GM12864 (cell line): ENCODE data around the gene IKBKE.

Experiments used
- DNase-seq: peaks from one replicate; pipeline ENCODE4 v3.0.0-alpha.2; 2011; ENCODE audit warnings: low read depth
- H3K4me3 ChIP-seq: 2 replicates; pipeline ENCODE4 v1.5.1; 2011; ENCODE audit warnings: mild to moderate bottlenecking, low read depth, low read length, control low read depth
- CTCF ChIP-seq: IDR thresholded peaks from 2 replicates; pipeline ENCODE4 v1.5.1; 2011; ENCODE audit warnings: low read depth, mild to moderate bottlenecking, moderate library complexity, low read length, control low read depth, inconsistent platforms; ENCODE audit errors: missing control alignments

Gene IKBKE

DNA sequence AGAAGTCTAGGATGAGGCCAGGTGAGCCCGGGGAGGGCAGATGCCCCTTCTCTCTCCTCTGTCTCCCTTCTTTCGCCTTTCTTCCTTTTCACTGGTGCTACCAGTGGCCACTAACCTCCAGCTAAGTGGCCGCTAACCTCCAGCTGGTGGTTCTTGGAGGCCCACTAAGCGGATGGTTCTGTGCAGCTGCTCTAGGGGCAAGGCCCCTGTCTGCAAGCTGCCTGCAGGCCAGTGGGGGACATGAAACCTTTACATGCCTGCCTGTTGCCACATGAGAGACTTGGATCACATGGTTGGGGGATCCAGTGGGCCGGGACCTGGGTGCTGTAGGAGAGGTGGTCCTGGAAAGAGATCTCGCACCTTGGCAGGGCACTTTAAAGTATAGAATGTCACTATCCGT is 17.7 kb downstream of the IKBKE start:
- no peak overlapping the region for H3K4me3 ChIP-seq
- no peak for TF ChIP-seq CTCF
- no peak for DNase-seq

DNA sequence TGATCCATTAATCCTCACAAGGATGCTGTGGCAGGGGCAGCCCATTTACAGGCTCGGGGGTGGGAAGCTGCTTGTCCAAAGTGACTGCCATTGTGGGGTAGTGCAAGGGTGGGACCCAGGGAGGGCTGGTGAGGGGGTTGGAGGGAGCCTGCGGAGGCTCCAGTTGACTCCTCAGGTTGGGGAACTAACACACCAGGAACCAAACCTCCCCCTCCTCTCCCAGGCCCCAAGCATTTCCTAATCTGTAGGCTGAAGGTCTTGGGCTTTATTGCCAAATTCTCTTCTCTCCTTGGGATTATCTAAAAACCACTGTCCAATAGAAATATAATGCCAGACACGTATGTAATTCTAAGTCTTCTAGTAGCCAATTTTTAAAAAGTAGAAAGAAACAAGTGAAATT is 18.2 kb downstream of the IKBKE start:
- no peak overlapping the region for H3K4me3 ChIP-seq
- no peak for DNase-seq
- TF ChIP-seq CTCF, result no peak

- no peak overlapping the region for H3K4me3 ChIP-seq
- no peak for DNase-seq
- peak; percentile 94 for TF ChIP-seq CTCF
Measured at GRCh38 chr1:206489980-206490770, 19.9 kb downstream of the IKBKE start.

- no peak overlapping the region for H3K4me3 ChIP-seq
- no peak for DNase-seq
- no peak for TF ChIP-seq CTCF
Measured at GRCh38 chr1:206490771-206491405, 20.6 kb downstream of the IKBKE start.

- TF ChIP-seq CTCF, result no peak
- no peak for DNase-seq
- no peak overlapping the region for H3K4me3 ChIP-seq
Measured at GRCh38 chr1:206491616-206492015, 21.3 kb downstream of the IKBKE start.

DNA sequence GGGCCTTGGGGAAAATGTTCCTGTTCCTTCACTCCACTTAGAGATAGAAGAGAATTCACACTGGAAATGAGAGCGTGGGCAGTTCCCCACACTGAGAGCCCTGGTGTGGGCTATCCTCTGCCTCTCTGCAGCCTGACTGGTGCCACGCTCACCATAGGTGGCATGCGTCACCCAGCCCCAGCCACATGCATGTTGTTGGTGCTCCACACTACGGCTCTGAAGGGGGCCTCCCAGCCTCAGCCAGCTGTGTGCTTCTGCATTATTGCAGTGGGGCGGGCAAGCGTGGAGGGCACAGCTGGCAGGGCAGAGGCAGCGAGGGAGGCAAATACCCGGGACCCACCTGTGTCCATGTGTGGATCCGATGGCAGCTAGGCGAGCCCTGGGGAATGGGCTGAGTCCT is 22.3 kb downstream of the IKBKE start:
- DNase-seq, result no peak
- no peak for TF ChIP-seq CTCF
- H3K4me3 ChIP-seq, result no peak overlapping the region
